Stimulated activated CD8-positive, alpha-beta memory T cell treated with anti-CD3 and anti-CD28 coated beads, Interleukin-2, amount 100 ng/mL, for 48 hours (primary cell): ENCODE data around the gene PITPNC1.
"Not testable (repeated sequence)": the region's sequence is repeated elsewhere in the genome, so short reads cannot be mapped to it uniquely, and the experiment has no call there.

Experiments
- DNase-seq, 2 donors: peaks; one replicate each; pipeline ENCODE4 v3.0.0-alpha.2; 2020; ENCODE audit warnings: low read depth in 2 of 2

PITPNC1 gene

GRCh38 chr17:67369676-67370075 lies 7.4 kb upstream of the PITPNC1 start:
- no peak for DNase-seq

GRCh38 chr17:67372751-67373150 lies 4.3 kb upstream of the PITPNC1 start:
- no peak for DNase-seq

GRCh38 chr17:67374329-67375053 lies 2.6 kb upstream of the PITPNC1 start:
- peak; percentile 79 to 83 for DNase-seq

GRCh38 chr17:67375054-67375427 lies 2.0 kb upstream of the PITPNC1 start:
- DNase-seq, result no peak

GRCh38 chr17:67375716-67376115 lies 1.4 kb upstream of the PITPNC1 start:
- no peak for DNase-seq

GRCh38 chr17:67376415-67376736 lies 705 bp upstream of the PITPNC1 start:
- DNase-seq, result no peak

- DNase-seq, result peak; percentile 36 to 47
Observed at GRCh38 chr17:67377488-67378453, 690 bp downstream of the PITPNC1 start.

- peak; percentile 65 to 67 for DNase-seq
Observed at GRCh38 chr17:67378454-67379250, 1.6 kb downstream of the PITPNC1 start.

GRCh38 chr17:67379251-67379630 lies 2.2 kb downstream of the PITPNC1 start:
- DNase-seq, result no peak

- DNase-seq, result no peak
Observed at GRCh38 chr17:67381929-67382257, 4.8 kb downstream of the PITPNC1 start.

GRCh38 chr17:67385122-67385988 lies 8.3 kb downstream of the PITPNC1 start:
- DNase-seq, result no peak

GRCh38 chr17:67386965-67387551 lies 10.0 kb downstream of the PITPNC1 start:
- DNase-seq, result peak; percentile 65

GRCh38 chr17:67388536-67388935 lies 11.5 kb downstream of the PITPNC1 start:
- DNase-seq, result not testable (repeated sequence)

- no peak for DNase-seq
Observed at GRCh38 chr17:67388986-67389385, 11.9 kb downstream of the PITPNC1 start.

- no peak for DNase-seq
Observed at GRCh38 chr17:67390006-67390645, 13.0 kb downstream of the PITPNC1 start.

GRCh38 chr17:67390646-67391361 lies 13.7 kb downstream of the PITPNC1 start:
- peak; percentile 41 to 54 for DNase-seq

GRCh38 chr17:67392111-67392510 lies 15.0 kb downstream of the PITPNC1 start:
- DNase-seq, result no peak

- no peak for DNase-seq
Observed at GRCh38 chr17:67393809-67394397, 16.8 kb downstream of the PITPNC1 start.

- DNase-seq, result no peak
Observed at GRCh38 chr17:67399676-67400075, 22.6 kb downstream of the PITPNC1 start.
